Stimulated activated CD8-positive, alpha-beta memory T cell treated with anti-CD3 and anti-CD28 coated beads, Interleukin-15, amount 100 ng/mL, for 4 hours (primary cell): ENCODE measurements around the gene CABLES2.

ENCODE experiments used
- DNase-seq, 2 donors: peaks; one replicate each; pipeline ENCODE4 v3.0.0-alpha.2; 2020; ENCODE audit warnings: low read depth in 2 of 2

The CABLES2 gene

GRCh38 chr20:62350629-62351422 is 56.3 kb downstream of the CABLES2 start:
- DNase-seq, result no peak

DNA sequence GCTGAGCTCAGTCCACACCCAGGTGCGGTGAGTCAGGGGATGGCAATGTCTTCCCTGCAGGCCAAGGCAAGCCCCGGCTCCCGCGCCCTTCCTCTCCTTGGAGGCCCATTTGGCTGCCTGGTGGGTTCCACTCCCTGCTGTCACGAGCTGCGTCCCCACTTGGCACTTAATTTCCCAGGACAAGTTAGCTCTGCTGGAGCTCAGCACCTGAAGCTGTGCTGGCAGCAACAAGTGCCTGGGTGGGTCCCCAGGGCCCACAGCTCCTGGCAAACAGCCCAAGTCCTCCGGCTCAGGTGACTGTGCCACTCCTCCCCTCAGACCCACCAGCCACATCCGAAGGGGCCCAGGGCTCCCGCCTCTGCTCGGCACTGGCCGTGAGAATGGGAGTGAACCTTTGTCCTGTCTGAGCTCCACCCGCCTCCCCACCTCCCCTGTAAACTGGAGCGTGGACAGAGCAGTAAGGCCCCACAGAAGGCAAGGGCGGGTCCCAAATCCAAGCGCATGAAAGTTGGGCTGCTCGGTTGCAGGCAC is 56.9 kb downstream of the CABLES2 start:
- DNase-seq, result no peak

- DNase-seq, result no peak
Measured at GRCh38 chr20:62349556-62350097, 57.5 kb downstream of the CABLES2 start.

DNA sequence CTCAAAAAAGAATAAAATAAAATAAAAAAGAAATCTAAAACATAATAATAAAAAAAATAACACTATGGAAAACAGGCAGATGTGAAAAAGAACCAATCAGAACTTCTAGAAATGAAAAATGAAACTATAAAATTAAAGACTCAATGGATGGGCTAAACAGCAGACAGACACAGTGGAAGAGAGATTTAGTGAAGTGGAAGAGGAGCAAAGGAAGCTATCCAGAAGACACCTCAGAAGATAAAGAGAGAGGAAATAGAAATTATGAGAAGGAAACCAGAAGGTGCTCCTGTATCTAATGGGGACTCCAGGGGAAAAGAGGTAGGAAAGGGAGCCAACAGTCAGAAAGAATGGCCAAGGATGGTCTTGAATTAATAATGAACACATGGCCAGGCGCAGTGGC is 58.5 kb downstream of the CABLES2 start:
- no peak for DNase-seq

- no peak for DNase-seq
Measured at GRCh38 chr20:62347445-62347844, 59.6 kb downstream of the CABLES2 start.

GRCh38 chr20:62347151-62347404 is 60.0 kb downstream of the CABLES2 start:
- DNase-seq, result no peak

- no peak for DNase-seq
Measured at GRCh38 chr20:62346398-62347150, 60.5 kb downstream of the CABLES2 start.

GRCh38 chr20:62345681-62346370 is 61.3 kb downstream of the CABLES2 start:
- DNase-seq, result no peak

- no peak for DNase-seq
Measured at GRCh38 chr20:62344782-62345181, 62.3 kb downstream of the CABLES2 start.

DNA sequence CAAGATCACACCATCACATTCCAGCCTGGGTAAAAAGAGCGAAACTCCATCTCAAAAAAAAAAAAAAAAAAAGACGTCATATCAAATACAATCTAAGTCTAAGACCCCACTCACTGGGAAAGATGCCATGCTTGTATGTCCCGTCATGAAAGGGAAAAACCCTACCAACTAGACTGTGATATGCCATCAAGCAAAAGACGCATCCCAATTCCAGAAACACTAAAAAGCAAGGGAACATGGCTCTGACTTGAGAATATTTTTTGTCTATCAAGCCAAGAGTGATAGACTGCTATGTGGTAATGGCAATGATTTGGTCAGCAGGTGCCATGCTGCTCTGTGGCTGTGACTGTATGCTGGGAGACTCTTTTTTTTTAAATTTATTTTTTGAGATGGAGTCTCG is 63.0 kb downstream of the CABLES2 start:
- DNase-seq, result no peak

DNA sequence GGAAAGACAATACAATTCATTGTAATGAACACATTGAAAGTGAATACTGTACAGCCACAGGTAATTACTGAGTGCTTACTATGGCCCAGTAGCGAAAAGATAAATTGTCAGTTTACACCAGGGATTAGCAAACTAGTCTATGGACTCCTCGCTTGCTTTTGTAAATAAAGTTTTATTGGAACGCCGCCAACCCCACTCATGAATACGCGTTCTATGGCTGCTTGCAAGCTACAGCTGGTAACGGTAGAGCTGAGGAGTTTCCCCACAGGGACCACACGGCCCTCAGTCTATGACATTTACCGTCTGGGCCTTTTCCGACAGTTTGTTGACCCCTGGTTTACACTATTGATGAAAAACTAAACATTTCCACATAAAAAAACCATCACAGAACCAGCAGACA is 64.2 kb downstream of the CABLES2 start:
- no peak for DNase-seq

DNA sequence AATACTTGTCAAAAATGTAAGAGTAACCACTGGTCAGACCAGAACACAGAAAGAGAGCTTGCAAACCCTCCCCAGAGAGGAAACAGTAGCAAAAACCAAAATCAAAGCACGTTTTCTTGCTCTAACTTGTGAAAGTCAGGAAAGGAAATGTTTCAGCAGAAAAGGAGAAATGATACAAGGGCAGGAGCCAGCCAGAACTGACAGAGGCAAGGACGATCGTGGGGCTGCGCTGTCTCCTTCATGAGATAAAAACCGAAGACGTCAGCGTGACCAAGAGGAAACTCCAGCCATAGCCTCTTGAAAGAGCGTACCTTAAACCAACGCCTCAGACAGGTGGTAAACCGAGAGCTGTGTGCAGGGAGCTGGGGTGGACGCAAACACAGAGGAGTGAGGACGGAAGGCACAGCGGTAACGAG is 67.4 kb downstream of the CABLES2 start:
- no peak for DNase-seq
